ENCODE results near the gene GSK3A.

GSK3A gene

GRCh38 chr19:42199440-42200115, 42.8 kb downstream of the GSK3A start:
- no peak for DNase-seq (ENCODE audit: low spot score)

DNA sequence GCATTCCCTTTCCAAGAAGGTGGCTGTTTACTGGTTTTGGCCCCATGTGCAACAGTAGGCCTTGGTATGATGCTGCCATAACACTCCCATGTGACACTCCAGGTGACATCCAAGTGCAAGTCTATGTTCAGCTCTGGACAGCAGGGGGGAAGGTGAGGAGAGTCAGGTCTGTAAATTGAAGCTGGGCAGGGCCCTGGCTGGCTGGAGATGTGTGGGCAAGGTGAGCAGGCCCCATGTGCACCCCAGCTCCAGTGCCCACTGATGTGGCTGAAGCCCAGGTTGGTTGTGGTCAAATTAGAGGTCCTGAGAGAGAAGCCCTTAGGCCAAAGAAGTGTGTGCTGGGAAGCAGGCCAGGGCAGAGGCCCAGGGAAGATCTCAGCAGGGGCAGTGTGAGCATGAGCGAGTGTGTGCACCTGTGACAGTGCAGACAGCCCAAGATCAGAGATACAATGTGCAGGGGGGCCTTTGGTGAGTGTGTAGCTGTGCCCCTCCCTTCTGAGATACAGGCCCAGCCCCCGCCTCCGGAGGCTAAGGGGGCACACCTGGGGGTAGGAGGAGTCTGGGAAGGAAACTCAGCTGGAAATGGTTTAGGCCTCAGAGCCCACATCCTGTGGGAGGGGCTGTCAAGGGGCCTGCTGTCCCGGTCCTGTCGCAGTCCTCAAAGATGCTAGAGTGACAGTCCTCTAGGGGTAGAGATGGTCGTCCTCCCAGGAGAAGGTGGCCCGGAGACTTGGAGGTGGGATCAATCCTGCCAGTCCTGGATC, 43.5 kb downstream of the GSK3A start:
- DNase-seq (ENCODE audit: low spot score) = no peak

DNA sequence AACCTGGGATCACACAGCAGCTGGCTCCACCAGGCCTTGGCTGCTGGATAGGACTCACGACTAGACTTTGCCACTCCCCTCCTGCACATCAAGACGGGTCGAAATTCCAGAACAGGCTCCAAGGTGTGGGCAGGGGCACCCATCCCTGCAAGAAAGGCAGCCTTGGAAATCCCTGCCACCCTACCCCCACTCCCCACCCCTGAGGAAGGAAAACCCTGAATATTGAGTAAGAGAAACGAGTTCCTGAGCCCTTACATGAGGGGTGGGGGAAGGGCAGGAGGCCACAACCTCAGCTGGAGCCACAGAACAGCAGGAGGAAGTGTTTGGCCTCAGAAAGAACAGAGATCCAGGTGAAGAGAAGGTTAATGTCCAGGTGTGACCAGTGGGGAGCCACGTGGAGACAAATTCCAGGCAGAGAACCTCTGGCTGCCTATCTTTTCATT, 45.0 kb downstream of the GSK3A start:
- no peak for DNase-seq (ENCODE audit: low spot score)

GRCh38 chr19:42196011-42197001, 46.1 kb downstream of the GSK3A start:
- no peak for DNase-seq (ENCODE audit: low spot score)

GRCh38 chr19:42193706-42194105, 48.7 kb downstream of the GSK3A start:
- no peak for DNase-seq (ENCODE audit: low spot score)

GRCh38 chr19:42193294-42193693, 49.1 kb downstream of the GSK3A start:
- DNase-seq (ENCODE audit: low spot score) = no peak

DNA sequence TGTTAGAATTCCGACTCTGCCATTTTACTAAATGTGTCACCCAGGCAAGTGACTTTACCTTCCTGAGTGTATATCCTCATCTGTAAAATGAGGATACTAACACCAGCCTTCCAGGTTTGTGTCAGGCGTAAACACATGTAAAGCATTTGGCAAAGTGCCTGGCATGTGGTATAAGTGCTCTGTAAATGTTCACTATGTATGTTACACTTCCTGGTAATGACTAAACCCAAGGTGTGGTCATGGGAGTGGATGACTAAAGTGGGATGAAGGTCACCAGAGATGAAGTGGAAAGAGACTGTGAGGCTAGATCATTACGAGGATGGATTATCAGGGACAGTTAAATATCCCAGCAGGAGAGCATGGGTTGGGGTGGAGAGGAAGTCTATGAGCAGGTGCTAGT, 50.5 kb downstream of the GSK3A start:
- DNase-seq (ENCODE audit: low spot score) = peak; percentile 71

DNA sequence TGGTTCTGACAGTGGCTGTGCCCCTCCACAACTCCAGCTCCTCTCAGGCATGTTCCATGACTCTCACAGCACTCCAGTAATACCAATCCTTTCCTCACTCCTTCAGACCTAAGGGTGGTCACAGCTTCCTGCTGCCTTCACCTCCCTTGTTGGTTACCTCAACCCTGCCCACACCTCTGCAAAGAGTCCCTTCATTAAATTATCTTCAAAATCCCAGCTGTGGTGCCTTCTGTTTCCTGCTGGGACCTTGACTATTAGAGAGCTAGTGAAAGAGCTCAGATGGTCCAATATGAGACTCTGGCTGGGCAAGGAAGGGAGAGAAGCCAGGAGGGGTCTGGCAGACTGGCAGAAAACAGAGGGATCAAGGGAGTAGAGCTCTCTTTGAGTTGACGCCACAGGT, 51.1 kb downstream of the GSK3A start:
- DNase-seq (ENCODE audit: low spot score) = no peak

- DNase-seq (ENCODE audit: low spot score) = no peak
These were observed 53.3 kb downstream of the GSK3A start for GRCh38 chr19:42189133-42189532.

DNA sequence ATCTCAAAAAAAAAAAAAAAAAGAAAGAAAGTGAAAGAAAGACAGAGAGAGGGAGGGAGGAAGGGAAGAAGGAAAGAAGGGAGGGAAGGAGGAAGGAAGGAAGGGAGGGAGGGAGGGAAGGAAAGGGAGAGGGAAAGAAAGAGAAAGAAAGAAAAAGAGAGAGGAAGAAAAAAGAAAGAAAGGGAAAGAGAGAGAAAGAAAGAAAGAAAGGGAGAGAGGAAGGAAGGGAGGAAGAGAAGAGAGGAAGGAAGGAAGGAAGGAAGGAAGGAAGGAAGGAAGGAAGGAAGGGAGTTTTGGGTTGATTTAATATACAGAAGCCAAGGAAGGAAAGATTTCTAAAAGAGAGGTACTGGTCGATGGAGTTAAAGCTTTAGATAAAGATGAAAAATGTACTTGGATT, 53.7 kb downstream of the GSK3A start:
- DNase-seq (ENCODE audit: low spot score) = no peak

DNA sequence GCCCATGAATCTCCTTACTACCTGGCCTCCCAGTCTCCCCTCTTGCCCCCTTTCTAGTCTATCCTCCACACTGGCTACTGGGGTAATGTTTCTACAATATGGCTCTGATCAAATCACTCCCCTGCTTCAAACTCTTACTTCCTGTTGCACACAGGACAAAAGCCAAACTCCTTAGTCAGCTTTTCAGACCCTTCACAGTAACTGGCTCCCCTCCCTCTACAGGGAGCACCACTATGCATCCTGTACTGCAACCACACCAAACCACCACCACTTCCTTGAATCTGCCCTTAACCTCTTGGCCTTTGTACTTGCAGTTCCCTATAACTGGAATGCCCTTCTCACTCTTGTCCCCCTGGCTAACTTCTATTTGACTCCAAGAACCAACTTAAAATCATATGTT, 57.1 kb downstream of the GSK3A start:
- DNase-seq (ENCODE audit: low spot score) = no peak

GRCh38 chr19:42184401-42184861, 58.0 kb downstream of the GSK3A start:
- DNase-seq (ENCODE audit: low spot score) = peak; percentile 90
